ENCODE results near the gene POP7.

Gene POP7

DNA sequence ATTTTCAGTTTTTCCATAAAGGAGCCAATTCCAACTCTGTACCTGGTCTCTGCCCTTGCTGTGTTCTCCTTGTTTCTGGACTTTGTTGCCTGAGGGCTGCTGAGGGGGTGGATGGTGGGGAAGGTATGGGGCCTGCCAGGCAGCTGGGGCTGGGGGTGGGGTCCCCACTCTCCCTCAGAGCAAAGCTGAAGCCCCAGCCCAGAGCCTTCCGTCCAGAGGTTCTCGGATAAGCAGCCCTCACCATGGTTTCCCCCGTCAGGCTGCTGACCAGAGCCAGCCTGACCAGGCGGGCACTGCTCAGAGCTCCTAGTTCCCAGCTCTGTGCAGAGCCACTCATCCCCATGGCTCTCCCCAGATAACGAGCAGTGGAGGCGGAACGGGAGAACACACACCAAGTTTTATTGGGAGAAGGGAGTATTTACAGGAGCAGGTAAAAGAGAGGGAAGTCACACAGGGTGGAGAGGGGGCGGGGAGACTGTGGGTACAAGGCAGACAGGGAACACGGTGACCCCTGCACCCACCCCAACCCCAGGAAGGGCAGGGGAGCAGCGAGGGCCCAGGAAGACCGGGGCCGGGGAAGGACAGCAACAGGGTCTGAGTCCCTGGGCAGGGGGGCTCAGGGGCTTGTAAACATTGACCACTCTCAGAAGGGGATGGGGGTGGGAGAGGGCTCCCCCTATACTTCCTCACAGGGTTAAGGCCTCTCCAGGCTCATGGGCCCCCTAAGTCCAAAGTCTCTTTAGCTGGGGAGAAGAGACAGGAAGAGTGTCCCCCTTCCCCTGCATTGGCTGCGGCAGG lies 26.6 kb upstream of the POP7 start:
- no peak for DNase-seq (ENCODE audit: low read depth)

GRCh38 chr7:100679927-100680575 lies 25.9 kb upstream of the POP7 start:
- DNase-seq (ENCODE audit: low read depth) = no peak

DNA sequence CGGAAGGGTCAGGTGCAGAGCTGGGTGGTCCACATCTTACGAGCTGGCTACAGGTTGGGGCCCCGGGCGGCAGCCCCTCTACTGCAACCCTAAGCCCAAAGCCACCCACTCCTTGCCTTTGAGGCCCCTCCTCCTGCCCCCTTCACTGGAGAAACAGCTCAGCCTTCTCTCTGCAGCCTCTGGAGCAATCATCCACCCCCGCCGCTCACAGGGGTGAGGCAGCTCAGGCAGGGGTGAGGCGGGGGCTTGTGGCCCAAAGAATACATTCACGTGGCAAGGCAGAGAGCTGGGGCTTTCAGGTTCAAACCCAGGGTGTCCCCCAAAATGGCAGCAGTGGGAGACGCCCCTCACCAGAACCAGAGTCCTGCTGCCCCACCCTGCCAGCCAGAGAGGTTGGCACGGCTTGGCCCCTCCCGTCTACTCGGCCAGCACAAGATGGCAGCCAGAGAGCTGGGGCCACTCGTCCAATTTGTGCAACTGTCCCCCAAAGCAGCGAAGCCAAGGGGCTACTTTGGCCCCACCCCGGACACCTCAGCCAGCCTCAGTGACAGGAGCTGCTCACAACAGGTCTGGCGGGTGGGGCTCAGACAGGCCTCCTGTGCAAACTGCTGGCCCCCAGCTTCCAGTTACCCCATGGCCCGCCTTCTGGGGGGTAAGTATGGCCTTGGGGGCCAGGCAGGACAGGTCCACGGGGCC lies 25.2 kb upstream of the POP7 start:
- DNase-seq (ENCODE audit: low read depth) = no peak

- DNase-seq (ENCODE audit: low read depth) = no peak
Measured at GRCh38 chr7:100681491-100682227, 24.3 kb upstream of the POP7 start.

GRCh38 chr7:100682228-100682741 lies 23.6 kb upstream of the POP7 start:
- DNase-seq (ENCODE audit: low read depth) = no peak

GRCh38 chr7:100682991-100683658 lies 22.8 kb upstream of the POP7 start:
- no peak for DNase-seq (ENCODE audit: low read depth)

DNA sequence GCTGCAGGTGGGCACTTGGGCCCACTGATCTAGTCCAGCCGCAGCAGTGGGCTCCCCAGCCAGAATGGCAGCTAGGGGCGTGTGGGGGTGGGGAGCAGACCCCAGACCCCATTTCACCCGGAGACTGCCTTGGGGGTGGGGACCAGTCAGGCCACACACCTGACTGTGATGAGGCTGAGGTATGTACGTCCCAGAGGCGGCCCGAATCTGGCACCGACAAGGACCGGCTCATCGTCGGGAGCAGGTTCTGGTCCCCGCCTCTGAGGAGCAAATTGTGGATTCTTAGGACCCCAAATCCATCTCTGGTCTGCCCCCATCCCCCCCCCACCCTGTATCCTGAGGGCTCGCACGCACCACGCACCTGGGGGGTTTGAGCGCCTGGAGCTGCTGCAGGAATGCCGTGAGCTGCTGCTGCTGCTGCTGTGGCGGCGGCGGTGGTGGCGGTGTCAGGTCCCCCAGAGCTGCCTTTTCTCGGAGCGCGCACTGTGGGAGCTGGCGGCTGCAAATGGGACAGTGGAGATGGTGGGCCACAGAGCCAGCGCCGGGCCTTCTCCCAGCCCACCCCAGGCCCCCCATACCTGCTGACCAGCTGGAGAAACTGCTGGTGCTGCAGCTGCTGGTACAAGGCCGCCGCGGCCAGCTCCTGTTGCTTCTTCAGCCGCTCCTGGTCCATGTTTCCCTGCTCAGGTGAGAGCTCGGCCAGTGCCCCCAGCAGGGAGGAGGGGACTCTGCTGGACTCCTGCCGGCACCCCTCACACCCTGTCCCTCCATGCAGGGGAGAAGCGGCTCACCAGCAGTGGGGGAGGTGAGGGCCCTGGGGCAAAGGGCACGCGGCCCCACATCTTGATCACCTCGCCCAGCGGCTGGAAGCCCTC lies 22.0 kb upstream of the POP7 start:
- no peak for DNase-seq (ENCODE audit: low read depth)

DNA sequence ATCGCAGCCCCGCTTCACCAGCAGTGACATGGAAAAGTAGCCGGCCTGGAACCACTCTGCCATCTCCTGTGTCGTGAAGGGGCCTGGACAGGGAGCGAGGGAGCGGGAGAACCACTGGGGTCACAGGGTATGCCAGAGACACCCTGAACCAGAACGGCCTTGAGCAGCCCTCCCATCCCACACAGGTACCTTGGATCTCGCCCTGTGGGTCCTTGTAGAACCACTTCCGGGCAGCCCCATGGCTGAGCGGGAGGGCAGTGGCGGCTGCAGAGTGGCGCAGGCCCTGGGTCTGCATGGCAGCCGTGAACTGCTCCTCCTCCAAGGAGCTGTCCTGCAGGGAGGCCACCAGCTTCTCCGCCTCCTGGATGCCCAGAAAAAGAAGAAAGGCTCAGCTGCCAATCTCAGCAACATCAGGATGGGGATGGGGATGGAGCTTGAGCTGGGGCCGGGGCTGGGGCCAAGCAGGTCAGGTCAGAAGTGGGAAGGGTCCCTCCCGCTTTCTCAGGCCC lies 21.3 kb upstream of the POP7 start:
- no peak for DNase-seq (ENCODE audit: low read depth)

GRCh38 chr7:100685049-100685605 lies 20.8 kb upstream of the POP7 start:
- no peak for DNase-seq (ENCODE audit: low read depth)

DNA sequence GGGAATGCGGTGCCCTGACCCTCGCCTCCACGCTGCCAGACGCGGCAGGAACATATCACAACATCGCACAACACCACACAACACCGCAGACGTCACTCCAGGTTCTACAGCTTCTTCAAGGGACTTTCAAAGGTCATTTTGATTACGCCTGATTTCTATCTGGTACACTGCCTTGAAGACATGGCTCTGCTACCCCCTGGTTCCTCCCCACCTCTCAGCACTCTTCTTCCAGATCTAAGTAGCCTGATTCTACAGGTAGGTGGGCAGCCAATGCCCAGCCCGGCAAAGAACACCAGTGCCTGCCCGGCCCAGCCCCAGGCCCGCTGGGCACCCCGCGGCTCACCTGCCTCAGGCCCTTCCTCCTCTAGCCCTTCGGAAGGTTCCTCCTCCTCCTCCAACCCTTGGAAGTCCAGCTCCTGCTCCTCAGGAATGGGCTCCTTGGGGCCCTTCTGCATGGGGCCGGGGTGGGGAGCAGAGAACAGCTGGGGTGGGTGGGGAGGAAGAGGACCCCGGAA lies 20.2 kb upstream of the POP7 start:
- no peak for DNase-seq (ENCODE audit: low read depth)

GRCh38 chr7:100686201-100686821 lies 19.6 kb upstream of the POP7 start:
- DNase-seq (ENCODE audit: low read depth) = no peak

GRCh38 chr7:100686822-100687211 lies 19.1 kb upstream of the POP7 start:
- DNase-seq (ENCODE audit: low read depth) = no peak

GRCh38 chr7:100687261-100687660 lies 18.7 kb upstream of the POP7 start:
- DNase-seq (ENCODE audit: low read depth) = no peak

GRCh38 chr7:100687751-100688300 lies 18.1 kb upstream of the POP7 start:
- DNase-seq (ENCODE audit: low read depth) = no peak

- no peak for DNase-seq (ENCODE audit: low read depth)
Measured at GRCh38 chr7:100688326-100688860, 17.5 kb upstream of the POP7 start.

GRCh38 chr7:100689230-100690135 lies 16.4 kb upstream of the POP7 start:
- no peak for DNase-seq (ENCODE audit: low read depth)

GRCh38 chr7:100691676-100692577 lies 14.0 kb upstream of the POP7 start:
- no peak for DNase-seq (ENCODE audit: low read depth)

Data from GM04503 (cell line).